GM12892 (cell line): ENCODE results near the gene JPT2.

Experiments
- POLR2A ChIP-seq: IDR thresholded peaks from 2 replicates; pipeline ENCODE4 v1.6.1; 2011; ENCODE audit warnings: low read depth, low read length, control low read depth
- POLR2AphosphoS5 ChIP-seq: IDR thresholded peaks from 2 replicates; pipeline ENCODE4 v1.6.1; 2011; ENCODE audit warnings: low read depth, low read length, control low read depth
- TAF1 ChIP-seq: IDR thresholded peaks from 2 replicates; pipeline ENCODE4 v1.6.1; 2011; ENCODE audit warnings: low read depth, mild to moderate bottlenecking, control low read depth, low read length, borderline replicate concordance

GRCh38 chr16:1734123-1734522 is 56.0 kb downstream of the JPT2 start:
- no peak for TF ChIP-seq POLR2AphosphoS5
- no peak for TF ChIP-seq POLR2A
- no peak for TF ChIP-seq TAF1
